Activated gamma-delta T cell treated with anti-CD3 and anti-CD28 coated beads, Interleukin-2, amount 50 U/mL, for 16 hours (primary cell): ENCODE measurements around the gene ARHGDIA.
A peak's percentile ranks its signal among the peaks of the same experiment; 100 is the strongest.
"Not testable (repeated sequence)": the region's sequence is repeated elsewhere in the genome, so short reads cannot be mapped to it uniquely, and the experiment has no call there.

Source experiments
- DNase-seq: peaks from one replicate; pipeline ENCODE4 v3.0.0-alpha.2; 2020; ENCODE audit warnings: low read depth

The ARHGDIA gene

GRCh38 chr17:81870981-81871386 is at the start of gene ARHGDIA:
ARHGDIA (minus strand) TSS chr17:81871337; CDS start chr17:81869930, 1,407 bp downstream.
- no peak for DNase-seq

GRCh38 chr17:81918832-81919545 is 47.9 kb upstream of the ARHGDIA start:
- DNase-seq, result no peak

- DNase-seq, result not testable (repeated sequence)
Observed at GRCh38 chr17:81918333-81918669, 47.2 kb upstream of the ARHGDIA start.

DNA sequence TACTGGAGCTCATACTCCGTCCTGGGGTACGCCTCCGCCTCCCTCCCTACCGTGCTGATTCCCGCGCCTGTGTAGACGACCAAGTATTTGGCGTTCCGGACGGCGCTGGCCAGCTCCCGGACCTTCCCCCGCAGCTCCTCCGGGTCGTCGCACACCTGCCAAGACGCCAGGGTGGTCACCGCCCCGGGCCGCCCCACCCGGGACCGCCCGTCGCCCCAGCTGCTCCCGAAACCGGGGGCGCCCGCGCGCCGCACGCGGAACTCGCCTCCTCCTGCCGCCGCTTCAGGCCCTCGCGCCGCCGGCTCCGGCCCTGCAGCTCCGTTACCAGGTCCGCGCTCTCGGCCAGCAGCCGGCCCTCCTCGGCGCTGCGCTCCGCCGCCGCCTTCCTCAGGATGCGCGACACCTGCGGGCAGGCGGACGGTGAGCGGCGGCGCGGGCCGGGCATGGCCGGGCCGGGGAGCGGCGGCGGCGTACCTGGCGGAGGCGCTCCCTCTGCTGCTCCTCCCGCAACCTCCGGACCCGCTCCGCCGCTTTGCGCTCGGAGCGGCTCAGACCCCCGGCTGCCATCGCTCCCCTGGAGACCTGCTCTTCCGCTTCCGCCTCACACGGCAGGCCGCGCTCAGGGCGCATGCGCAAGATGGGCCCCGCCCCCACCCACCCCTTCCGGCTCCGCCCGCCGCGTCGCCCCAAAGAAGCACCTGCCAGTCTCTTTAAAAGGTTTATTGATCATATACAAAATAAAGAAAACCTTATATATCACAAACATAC is 46.6 kb upstream of the ARHGDIA start, which contains the start of gene SIRT7:
TSS of gene SIRT7 (minus strand) at position 612 of the 768 bp plus-strand sequence. CDS start at position 567, 45 bp downstream.
- peak; percentile 67 for DNase-seq

GRCh38 chr17:81916234-81917001 is 45.3 kb upstream of the ARHGDIA start:
- DNase-seq, result no peak

DNA sequence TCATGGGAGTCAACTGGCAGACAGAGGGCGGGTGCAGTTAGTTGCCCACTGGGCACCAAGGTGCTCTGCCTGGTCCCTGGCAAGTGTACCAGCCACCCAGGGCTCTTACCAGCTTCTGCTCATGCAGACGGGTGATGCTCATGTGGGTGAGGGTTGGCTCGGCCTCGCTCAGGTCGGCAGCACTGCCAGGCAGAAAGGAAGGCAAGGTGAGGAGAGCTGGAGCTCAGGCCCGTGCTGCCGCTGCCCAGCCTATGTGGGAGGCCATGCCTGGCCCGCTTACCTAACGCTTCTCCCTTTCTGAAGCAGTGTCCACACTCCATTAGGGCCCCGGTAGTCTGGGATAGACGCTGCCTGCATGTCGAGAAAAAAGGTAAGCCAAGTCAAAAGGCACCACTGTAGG is 44.2 kb upstream of the ARHGDIA start:
- no peak for DNase-seq

DNA sequence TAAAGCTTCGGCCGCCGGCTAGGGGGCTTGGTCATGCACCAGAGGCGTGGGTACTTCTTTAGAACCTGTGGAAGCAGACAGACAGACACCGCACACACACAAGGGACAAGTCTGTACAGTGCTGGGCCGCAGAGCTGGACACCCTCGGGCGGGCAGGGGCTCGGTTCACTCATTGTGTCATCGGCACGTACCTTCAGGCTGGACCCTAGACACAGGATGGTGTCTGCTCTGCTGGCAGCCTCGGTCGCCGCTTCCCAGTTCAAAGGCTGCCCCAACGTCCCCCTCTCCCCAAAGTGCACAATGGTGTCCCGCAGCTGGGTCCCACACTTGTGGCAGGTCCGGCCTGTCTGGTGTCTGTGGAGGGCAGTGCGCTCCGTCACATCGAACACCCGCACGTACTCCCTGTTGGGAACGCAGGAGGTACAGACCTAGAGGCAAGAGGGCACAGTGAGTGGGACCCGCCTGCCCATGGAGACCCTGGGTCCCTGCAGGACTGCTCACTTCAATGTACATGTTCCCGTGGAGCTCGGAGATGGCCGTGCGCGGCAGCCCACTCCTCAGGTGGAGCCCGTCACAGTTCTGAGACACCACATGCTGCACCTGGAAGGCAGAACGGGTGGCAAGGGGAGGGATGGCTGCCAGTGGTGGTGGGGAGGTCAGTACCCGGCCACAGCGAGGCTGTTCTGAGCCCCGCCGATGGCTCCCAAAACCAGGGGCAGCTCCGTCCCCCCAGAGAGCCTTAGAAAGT is 43.1 kb upstream of the ARHGDIA start:
- DNase-seq, result no peak

DNA sequence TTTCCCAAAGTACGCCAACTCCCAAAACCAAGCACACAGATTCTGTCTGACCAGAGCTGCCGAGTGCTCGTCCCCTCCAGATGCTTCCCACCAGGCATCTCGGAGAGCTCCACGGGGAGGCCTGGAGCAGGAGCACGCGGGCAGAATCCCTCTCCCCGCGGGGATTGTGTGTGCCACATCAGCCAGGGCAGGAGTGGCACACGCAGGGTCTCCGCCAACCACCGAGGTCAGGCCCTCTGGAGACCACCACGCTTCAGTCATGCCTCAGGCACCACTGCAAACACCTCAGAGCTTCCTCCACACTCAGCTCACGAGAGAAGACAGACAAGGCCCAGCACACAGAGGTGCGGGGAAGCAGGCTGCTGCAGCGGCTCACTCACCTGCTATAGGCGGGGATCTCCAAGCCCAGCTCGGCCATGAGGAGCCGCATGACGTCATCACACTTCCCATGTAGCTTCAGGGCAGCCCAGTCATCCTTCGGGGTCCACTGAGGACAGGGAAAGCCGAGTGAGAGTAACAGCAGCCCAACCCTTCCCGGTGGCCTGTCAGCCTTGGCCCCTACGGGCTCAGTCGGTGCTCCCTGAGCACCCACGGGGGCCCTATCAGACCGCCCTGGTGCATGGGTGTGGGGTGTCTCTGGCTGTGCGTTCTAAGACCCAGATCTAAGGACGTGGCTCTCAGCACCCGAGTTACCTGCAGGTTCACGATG is 42.4 kb upstream of the ARHGDIA start:
- DNase-seq, result no peak

DNA sequence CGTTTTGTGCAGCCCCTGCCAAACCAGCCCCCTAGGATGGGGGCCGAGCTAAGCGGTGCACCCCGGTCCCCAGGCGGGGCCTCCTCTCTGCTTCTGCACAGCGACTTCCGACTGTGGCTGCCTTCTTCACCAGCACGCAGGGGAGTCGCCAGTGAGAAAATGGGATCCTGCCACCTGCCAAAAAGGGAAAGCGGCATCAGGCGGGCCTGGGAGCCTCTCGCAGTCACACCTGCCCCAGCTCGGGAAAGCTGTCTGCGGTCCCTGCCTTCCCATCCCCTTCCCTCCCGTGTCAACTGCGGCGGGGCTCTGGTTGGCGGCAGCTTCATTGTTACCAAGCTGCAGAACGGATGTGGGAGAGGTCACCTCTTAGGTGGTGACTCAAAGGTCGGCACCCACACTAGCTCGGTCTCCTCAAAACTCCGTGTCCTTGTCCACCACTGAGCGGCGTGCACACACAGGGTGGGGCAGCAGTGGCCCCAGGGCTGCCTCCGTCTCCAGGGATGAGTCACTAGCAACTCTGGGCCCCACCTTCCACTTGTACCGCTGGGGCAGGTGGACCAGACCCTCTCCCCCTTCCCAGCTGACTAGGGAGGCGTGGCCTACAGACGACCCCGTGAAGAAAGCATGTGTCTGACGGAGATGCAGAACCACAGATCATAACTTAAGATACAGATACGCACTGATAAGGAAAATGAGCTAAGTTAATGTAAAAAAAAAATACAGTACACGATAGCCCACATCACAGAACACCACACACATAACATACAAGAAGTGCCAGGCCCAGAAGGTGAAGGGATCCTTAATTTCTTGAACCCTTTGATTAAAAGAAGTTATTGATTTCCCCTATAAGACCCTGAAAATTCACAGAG is 41.5 kb upstream of the ARHGDIA start:
- DNase-seq, result no peak

DNA sequence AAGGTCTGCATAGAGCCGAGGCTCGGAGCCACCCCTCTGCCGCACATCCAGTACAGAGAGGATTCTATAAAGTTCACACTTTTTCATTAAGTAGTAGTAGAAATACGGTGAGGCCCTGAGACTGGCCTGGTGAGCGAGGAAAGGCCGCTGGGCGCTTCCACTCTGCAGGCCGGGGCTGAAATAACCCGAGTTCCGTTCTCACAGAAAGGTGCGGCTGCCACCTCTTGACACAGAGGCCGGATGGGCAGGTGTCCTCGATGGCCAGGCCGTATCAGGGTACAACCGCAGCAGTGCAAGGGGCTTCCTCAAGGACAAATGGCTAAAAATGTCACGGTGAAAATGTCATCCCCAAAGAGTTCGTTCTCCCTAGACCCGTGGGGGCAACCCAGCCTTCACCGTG is 40.8 kb upstream of the ARHGDIA start:
- DNase-seq, result no peak

GRCh38 chr17:81911277-81911961 is 40.3 kb upstream of the ARHGDIA start, which contains the start of gene PCYT2:
PCYT2 (minus strand) TSS chr17:81911399; CDS start chr17:81911355, 44 bp downstream.
- DNase-seq, result peak; percentile 85

DNA sequence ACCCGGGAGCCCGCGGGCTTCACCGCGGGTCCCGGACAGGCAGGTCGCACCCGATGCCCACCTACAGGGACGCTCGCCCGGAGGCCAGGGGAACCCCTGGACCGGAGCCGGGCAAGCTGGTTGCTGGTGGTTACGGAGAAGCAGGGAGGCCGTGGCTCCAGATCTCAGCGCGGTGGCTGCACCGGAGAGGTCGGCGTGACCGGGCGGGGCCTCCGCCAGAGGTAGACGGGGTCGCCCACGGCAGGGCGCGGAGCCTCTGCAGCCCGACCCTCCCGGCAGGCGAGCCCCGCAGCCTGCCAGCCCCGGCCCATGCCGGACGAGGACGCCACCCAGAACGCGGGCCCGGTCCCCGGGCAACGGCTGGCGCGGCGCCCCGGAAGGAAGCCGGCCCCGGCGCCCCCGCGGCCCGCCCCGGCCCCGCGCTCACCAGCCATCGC is 39.7 kb upstream of the ARHGDIA start:
- DNase-seq, result no peak

- DNase-seq, result no peak
Observed at GRCh38 chr17:81909966-81910839, 39.1 kb upstream of the ARHGDIA start.

DNA sequence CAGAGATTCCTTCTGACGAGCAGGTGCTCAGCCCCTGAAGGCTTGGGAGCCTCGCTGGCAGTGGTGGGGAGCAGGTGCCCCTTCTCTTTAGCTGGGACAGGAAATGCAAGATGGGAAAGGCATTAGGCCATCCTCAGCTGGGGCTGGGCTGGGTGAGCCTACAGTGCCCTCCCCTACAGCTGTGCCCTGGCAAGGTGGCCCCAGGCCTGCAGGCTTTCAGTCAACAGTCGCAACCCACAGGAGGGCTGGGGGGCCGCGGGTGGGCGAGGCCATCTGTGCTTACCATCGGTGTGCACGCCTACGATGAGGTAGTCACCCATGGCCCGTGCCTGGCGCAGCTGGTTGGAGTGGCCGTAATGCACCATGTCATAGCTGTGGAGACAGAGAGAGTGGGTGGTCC is 38.1 kb upstream of the ARHGDIA start:
- DNase-seq, result no peak

DNA sequence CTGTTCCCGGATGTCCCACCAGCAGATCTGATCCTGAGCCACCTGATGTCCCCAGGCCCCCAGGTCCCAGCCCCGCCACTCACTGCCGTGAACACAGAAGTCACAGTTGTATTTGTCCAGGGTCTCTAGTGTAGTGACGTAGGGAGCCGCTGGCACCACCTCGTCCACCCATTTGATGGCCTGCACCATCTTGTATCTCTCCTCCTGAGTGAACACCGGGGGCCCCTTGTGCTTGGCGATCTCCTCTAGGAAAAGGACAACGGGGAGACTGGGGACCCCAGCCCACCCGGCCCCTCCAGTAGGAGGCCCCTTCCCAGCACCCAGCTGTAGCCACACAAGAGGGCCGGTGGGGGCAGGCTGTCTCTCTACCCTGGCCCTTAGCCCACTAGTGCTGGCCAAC is 37.7 kb upstream of the ARHGDIA start:
- no peak for DNase-seq

GRCh38 chr17:81907219-81908145 is 36.3 kb upstream of the ARHGDIA start:
- DNase-seq, result no peak

DNA sequence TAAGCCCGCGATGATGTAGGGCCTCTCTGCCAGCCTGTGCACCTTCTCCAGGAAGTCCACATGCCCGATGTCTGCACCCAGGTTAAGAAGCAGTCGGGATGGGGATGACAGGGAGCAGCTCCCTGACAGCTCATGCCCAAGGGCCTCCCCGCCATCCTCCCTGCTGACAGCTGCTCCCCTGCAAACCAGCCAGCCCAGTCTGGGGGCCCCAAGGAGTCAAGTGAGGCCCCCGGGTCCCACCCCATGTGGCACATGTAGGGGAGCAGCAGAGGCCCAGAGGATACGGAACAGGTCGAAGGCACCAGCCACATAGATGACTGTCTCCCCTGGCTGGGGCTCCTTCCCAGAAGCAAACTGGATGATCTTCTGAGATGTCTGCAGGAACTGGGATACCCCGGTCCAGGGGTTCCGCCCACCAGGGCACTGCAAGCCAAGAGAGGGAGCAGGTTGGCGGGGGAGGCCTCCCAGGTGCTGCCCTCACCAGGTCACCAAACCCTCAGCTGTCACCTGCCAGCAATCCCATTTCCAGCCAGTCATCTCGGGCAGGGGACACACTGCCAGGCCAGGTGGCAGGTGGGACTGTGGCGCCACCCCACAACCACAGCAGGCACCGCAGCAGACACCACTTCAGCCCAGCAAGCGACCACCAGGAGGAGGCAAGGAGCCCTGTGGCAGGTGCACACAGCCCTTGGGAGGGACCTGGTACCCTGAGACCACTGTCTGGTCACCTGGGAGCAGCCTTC is 35.5 kb upstream of the ARHGDIA start:
- DNase-seq, result no peak
